ENCODE results near the gene PALM2AKAP2. TPM values are rescaled to one million over a fixed set of nuclear protein-coding genes. Genes with fewer than 3 reads are reported as not detected.

PALM2AKAP2 gene
- total RNA-seq, 5 donors from 2014 or later (not counting 1 experiment from before 2014, with no cell fraction given): not detected

DNA sequence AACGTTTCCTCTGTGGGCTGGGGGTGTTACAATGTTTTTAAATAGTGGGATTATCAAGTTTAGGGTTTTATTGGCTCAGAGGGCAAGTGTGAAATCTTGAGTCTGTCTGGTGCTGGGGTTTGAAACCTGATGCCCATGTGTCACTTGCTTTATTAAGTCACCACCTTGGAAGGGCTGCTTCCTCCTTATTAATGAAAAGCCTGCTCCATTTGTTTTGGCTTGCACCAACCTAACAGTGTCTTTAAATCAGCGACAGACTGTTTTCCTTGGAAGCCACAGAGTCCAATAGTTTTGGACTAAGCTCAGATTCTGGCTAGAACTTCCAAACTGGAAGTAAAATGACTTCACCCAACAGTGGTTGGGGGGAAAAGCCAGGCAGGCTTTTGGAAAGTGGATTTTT, 10.7 kb upstream of the PALM2AKAP2 start:
- H3K4me1 ChIP-seq (ENCODE audit: control insufficient read depth in 1 of 2, extremely low read depth in 1 of 2, insufficient read depth in 2 of 2, low read length in 2 of 2): no peaks in the 10 kb centered on the region
- Mint-ChIP-seq H3K4me3 (no peak overlapping the region), H3K27ac (no peak overlapping the region), H3K27me3 (peaks cover 40 to 45% of the 10 kb centered on the region in 2 donors), H3K9me3 (no peaks in the 10 kb centered on the region), H3K4me1 (no peaks in the 10 kb centered on the region), H3K36me3 (no peaks in the 10 kb centered on the region)
- no peaks in the 10 kb centered on the region for H3K9me3 ChIP-seq
- ATAC-seq (replicated peaks in 1 of 4): no peak
- no peak overlapping the region for H3K4me3 ChIP-seq (ENCODE audit: control insufficient read depth in 1 of 2, extremely low read depth in 1 of 2, low read length in 1 of 2)
- no peak for DNase-seq
- POLR2A ChIA-PET: no interaction called here
- H3K27me3 ChIP-seq (replicated peaks in 1 of 2; ENCODE audit: control insufficient read depth in 2 of 2, extremely low read depth in 1 of 2, insufficient read depth in 2 of 2, low read length in 1 of 2): peaks cover 2 to 16% of the 10 kb centered on the region in 2 experiments
- CTCF ChIA-PET: no interaction called here
- H3K27ac ChIP-seq (ENCODE audit: low read length): no peak overlapping the region
- WGBS (ENCODE audit: insufficient coverage): no CpG with 5 or more reads among the region's 2 CpGs
- no peaks in the 10 kb centered on the region for H3K36me3 ChIP-seq (ENCODE audit: control insufficient read depth in 2 of 2, extremely low read depth in 1 of 2, insufficient read depth in 1 of 2, low read length in 1 of 2)

DNA sequence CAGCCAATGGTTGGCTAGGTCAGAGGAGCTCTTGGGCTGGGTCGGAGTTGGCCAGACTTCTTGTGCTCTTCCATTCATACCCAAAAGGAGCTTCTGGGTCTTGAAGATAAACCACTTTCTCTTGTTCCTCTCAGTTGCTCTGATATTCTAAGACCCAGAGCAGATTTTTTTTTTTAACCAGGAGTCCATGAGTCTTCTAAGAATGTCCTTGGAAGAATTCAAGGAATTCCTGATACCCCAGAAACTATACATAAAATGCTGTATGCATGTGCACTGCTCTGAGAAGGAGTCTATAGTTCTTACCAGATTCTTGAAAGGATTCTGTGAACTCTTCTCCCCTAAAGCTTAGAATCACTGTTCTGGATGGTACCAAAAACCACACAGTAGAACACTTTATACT, 9.9 kb upstream of the PALM2AKAP2 start:
- CTCF ChIA-PET: interaction anchor here in 1 of 2 donors (0.5 kb wide), 1 partner anchor 299 kb away, joined by 3 read pairs; no protein-coding TSS in a partner anchor
- DNase-seq (no peak), ATAC-seq (replicated peaks in 1 of 4) (no peak)
- Histone ChIP-seq H3K36me3 (ENCODE audit: control insufficient read depth in 2 of 2, extremely low read depth in 1 of 2, insufficient read depth in 1 of 2, low read length in 1 of 2) (no peaks in the 10 kb centered on the region), H3K4me3 (ENCODE audit: control insufficient read depth in 1 of 2, extremely low read depth in 1 of 2, low read length in 1 of 2) (no peak overlapping the region), H3K27me3 (replicated peaks in 1 of 2; ENCODE audit: control insufficient read depth in 2 of 2, extremely low read depth in 1 of 2, insufficient read depth in 2 of 2, low read length in 1 of 2) (peaks cover 2 to 16% of the 10 kb centered on the region in 2 experiments), H3K9me3 (no peaks in the 10 kb centered on the region), H3K4me1 (ENCODE audit: control insufficient read depth in 1 of 2, extremely low read depth in 1 of 2, insufficient read depth in 2 of 2, low read length in 2 of 2) (no peaks in the 10 kb centered on the region), H3K27ac (ENCODE audit: low read length) (no peak overlapping the region)
- Mint-ChIP-seq H3K27ac (no peak overlapping the region), H3K27me3 (peaks cover 36 to 45% of the 10 kb centered on the region in 2 donors), H3K9me3 (no peaks in the 10 kb centered on the region), H3K4me3 (no peak overlapping the region), H3K4me1 (no peaks in the 10 kb centered on the region), H3K36me3 (no peaks in the 10 kb centered on the region)
- POLR2A ChIA-PET: no interaction called here
- 100% methylated on average over 1 of the region's 1 CpG for WGBS (ENCODE audit: insufficient coverage)

DNA sequence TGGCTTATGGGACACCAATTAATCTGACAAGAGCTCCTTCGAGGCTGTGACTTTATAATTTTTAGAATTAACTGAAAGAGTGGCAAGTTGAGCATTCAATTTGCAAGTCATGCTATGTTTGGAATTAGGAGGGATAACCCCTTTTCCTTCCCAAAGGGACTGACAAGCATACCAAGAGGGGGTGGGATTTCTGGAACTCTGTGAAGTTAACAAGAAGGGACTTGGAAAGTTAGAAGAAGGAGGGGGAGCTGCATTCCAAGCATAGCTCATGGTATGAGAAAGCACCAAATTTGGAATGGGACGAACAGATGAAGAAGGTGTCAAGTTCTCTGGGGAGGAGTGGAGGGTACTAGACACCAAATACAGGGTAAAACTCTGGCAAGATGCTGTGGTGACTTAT, 8.9 kb upstream of the PALM2AKAP2 start:
- 40% methylated on average over 1 of the region's 2 CpGs for WGBS (ENCODE audit: insufficient coverage)
- ChIA-PET CTCF (no interaction called here), POLR2A (no interaction called here)

DNA sequence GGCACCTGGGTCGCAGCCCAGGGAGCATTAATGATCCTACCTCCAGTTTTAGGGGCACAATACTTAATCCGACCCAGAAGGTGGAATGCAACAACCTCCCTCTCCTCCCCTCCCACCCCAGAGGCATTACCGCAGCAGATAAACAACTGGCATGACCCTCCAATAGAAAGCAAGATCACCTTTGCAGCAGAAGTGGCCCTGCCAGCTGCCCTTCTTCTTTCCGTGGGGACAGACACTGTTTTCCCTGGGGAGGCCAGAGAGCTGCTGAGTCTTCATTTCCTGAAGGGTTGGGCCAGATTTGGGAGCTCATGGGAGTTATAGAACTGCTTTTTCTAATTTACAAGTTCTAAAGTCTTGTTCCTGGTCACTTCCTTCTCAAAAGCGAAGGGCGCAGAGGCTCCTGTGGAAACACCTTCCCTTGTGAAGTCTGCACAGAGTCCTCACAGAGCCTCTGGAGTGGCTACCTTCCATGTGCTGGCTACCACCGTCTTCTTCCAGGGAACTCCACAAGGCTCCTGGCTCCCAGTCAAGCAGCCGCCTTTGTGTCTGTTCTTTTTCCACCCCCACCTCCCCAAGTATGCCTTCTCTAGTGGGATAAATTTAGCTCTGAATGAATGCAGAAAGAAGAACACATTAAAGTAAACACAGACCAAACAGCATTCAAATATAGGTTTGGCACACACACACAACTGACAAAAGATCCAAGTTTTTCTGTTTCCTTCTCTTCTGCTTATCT, 8.0 kb upstream of the PALM2AKAP2 start:
- Mint-ChIP-seq H3K27me3 (peaks cover 36 to 42% of the 10 kb centered on the region in 2 donors), H3K27ac (no peak overlapping the region), H3K9me3 (no peaks in the 10 kb centered on the region), H3K4me1 (no peaks in the 10 kb centered on the region), H3K4me3 (no peak overlapping the region), H3K36me3 (no peaks in the 10 kb centered on the region)
- no peaks in the 10 kb centered on the region for H3K9me3 ChIP-seq
- no peaks in the 10 kb centered on the region for H3K4me1 ChIP-seq (ENCODE audit: control insufficient read depth in 1 of 2, extremely low read depth in 1 of 2, insufficient read depth in 2 of 2, low read length in 2 of 2)
- no peak for ATAC-seq (replicated peaks in 1 of 4)
- peaks cover 2 to 16% of the 10 kb centered on the region in 2 experiments for H3K27me3 ChIP-seq (replicated peaks in 1 of 2; ENCODE audit: control insufficient read depth in 2 of 2, extremely low read depth in 1 of 2, insufficient read depth in 2 of 2, low read length in 1 of 2)
- H3K36me3 ChIP-seq (ENCODE audit: control insufficient read depth in 2 of 2, extremely low read depth in 1 of 2, insufficient read depth in 1 of 2, low read length in 1 of 2): no peaks in the 10 kb centered on the region
- POLR2A ChIA-PET: no interaction called here
- WGBS (ENCODE audit: insufficient coverage): 0% methylated on average over 1 of the region's 8 CpGs
- DNase-seq: no peak
- H3K27ac ChIP-seq (ENCODE audit: low read length): no peak overlapping the region
- CTCF ChIA-PET: no interaction called here
- no peak overlapping the region for H3K4me3 ChIP-seq (ENCODE audit: control insufficient read depth in 1 of 2, extremely low read depth in 1 of 2, low read length in 1 of 2)

More for the DNA sequence above, 8.9 kb upstream of the PALM2AKAP2 start:
- no peaks in the 10 kb centered on the region for H3K9me3 Mint-ChIP-seq
- Histone ChIP-seq H3K27ac (ENCODE audit: low read length) (no peak overlapping the region), H3K36me3 (ENCODE audit: control insufficient read depth in 2 of 2, extremely low read depth in 1 of 2, insufficient read depth in 1 of 2, low read length in 1 of 2) (no peaks in the 10 kb centered on the region), H3K4me3 (ENCODE audit: control insufficient read depth in 1 of 2, extremely low read depth in 1 of 2, low read length in 1 of 2) (no peak overlapping the region), H3K27me3 (replicated peaks in 1 of 2; ENCODE audit: control insufficient read depth in 2 of 2, extremely low read depth in 1 of 2, insufficient read depth in 2 of 2, low read length in 1 of 2) (peaks cover 2 to 16% of the 10 kb centered on the region in 2 experiments), H3K9me3 (no peaks in the 10 kb centered on the region), H3K4me1 (ENCODE audit: control insufficient read depth in 1 of 2, extremely low read depth in 1 of 2, insufficient read depth in 2 of 2, low read length in 2 of 2) (no peaks in the 10 kb centered on the region)
- peaks cover 36 to 45% of the 10 kb centered on the region in 2 donors for H3K27me3 Mint-ChIP-seq
- ATAC-seq (replicated peaks in 1 of 4) (no peak), DNase-seq (no peak)
- H3K4me3 Mint-ChIP-seq: no peak overlapping the region
- no peaks in the 10 kb centered on the region for H3K36me3 Mint-ChIP-seq
- H3K4me1 Mint-ChIP-seq: no peaks in the 10 kb centered on the region
- H3K27ac Mint-ChIP-seq: no peak overlapping the region

DNA sequence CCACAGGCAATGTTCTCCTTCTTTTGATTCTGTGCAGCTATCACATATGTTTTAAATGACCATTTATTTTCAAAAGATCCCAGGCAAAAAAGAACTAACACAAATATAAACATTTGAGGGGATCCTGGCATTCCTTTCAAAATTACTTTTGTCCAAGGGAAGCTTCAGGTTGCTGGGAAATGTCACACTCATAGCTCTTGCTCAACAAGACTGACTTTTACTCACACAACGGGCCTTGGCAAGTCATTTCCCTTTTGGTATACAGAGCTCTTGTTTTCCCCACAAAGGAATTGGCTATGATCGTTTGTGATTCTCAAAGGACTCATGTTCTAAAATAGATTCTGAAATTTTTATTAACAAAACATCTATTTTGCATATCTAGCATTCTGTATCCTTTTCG, 4.5 kb upstream of the PALM2AKAP2 start:
- POLR2A ChIA-PET: no interaction called here
- Histone ChIP-seq H3K36me3 (ENCODE audit: control insufficient read depth in 2 of 2, extremely low read depth in 1 of 2, insufficient read depth in 1 of 2, low read length in 1 of 2) (no peaks in the 10 kb centered on the region), H3K27me3 (replicated peaks in 1 of 2; ENCODE audit: control insufficient read depth in 2 of 2, extremely low read depth in 1 of 2, insufficient read depth in 2 of 2, low read length in 1 of 2) (peaks cover 8 to 10% of the 10 kb centered on the region in 2 experiments), H3K4me3 (ENCODE audit: control insufficient read depth in 1 of 2, extremely low read depth in 1 of 2, low read length in 1 of 2) (no peak overlapping the region), H3K27ac (ENCODE audit: low read length) (no peak overlapping the region), H3K9me3 (no peaks in the 10 kb centered on the region), H3K4me1 (ENCODE audit: control insufficient read depth in 1 of 2, extremely low read depth in 1 of 2, insufficient read depth in 2 of 2, low read length in 2 of 2) (no peaks in the 10 kb centered on the region)
- no peak overlapping the region for H3K27ac Mint-ChIP-seq
- DNase-seq: no peak
- CTCF ChIA-PET: no interaction called here
- no peaks in the 10 kb centered on the region for H3K36me3 Mint-ChIP-seq
- ATAC-seq (replicated peaks in 1 of 4): no peak
- no peak overlapping the region for H3K4me3 Mint-ChIP-seq
- H3K4me1 Mint-ChIP-seq: no peaks in the 10 kb centered on the region
- 80% methylated on average over 1 of the region's 3 CpGs for WGBS (ENCODE audit: insufficient coverage)
- H3K9me3 Mint-ChIP-seq: peaks cover 0 to 5% (median 0%) of the 10 kb centered on the region in 3 donors
- peaks cover 23 to 33% of the 10 kb centered on the region in 2 donors for H3K27me3 Mint-ChIP-seq

DNA sequence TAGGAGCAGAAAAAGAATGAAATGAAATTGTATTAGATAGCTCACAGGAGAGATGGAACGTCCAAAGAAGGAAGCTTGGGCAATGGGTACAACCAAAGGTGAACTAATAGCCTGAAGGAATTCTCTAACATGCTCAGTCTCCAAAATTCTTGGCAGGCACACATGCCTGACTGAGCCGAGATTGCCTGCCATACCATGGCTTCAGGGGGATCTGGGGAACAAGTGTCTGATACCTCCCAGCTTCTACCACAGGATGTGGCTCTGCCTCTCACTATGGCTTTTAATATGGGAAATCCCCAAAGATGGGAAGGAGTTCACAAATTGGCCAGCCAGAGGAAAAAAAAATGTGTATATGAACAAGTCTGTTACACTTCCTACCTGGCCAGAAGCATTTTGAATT, 3.6 kb upstream of the PALM2AKAP2 start:
- Mint-ChIP-seq H3K4me3 (no peak overlapping the region), H3K27me3 (peaks cover 25 to 29% of the 10 kb centered on the region in 2 donors), H3K4me1 (no peaks in the 10 kb centered on the region), H3K27ac (no peak overlapping the region), H3K9me3 (peaks cover 0 to 5% (median 0%) of the 10 kb centered on the region in 3 donors), H3K36me3 (no peaks in the 10 kb centered on the region)
- Histone ChIP-seq H3K27me3 (replicated peaks in 1 of 2; ENCODE audit: control insufficient read depth in 2 of 2, extremely low read depth in 1 of 2, insufficient read depth in 2 of 2, low read length in 1 of 2) (peaks cover 11 to 14% of the 10 kb centered on the region in 2 experiments), H3K36me3 (ENCODE audit: control insufficient read depth in 2 of 2, extremely low read depth in 1 of 2, insufficient read depth in 1 of 2, low read length in 1 of 2) (no peaks in the 10 kb centered on the region), H3K4me1 (ENCODE audit: control insufficient read depth in 1 of 2, extremely low read depth in 1 of 2, insufficient read depth in 2 of 2, low read length in 2 of 2) (no peaks in the 10 kb centered on the region), H3K9me3 (no peaks in the 10 kb centered on the region), H3K27ac (ENCODE audit: low read length) (no peak overlapping the region), H3K4me3 (ENCODE audit: control insufficient read depth in 1 of 2, extremely low read depth in 1 of 2, low read length in 1 of 2) (no peak overlapping the region)
- DNase-seq (no peak), ATAC-seq (replicated peaks in 1 of 4) (no peak)
- WGBS (ENCODE audit: insufficient coverage): 93% methylated on average over 2 of the region's 2 CpGs
- ChIA-PET CTCF (no interaction called here), POLR2A (no interaction called here)
